Upper lobe of left lung (tissue), 6 donors: ENCODE measurements around the gene TTC9C. TPM values are rescaled to one million over a fixed set of nuclear protein-coding genes. Genes with fewer than 3 reads are reported as not detected.
"Not testable (repeated sequence)": the region's sequence is repeated elsewhere in the genome, so short reads cannot be mapped to it uniquely, and the experiment has no call there.

ENCODE experiments used
- ATAC-seq, 2 donors: fragments of 200-7000 bp; cut with Tn5 transposase; one replicate each; pipeline ENCODE4 v1.9.1; 2022; ENCODE audit warnings: mild to moderate bottlenecking in 2 of 2, moderate library complexity in 2 of 2; ENCODE audit not compliant: low FRiP score in 2 of 2
- DNase-seq, 2 donors: peaks; one replicate each; pipeline ENCODE4 v3.0.0-alpha.2; 2019 to 2020
- H3K27ac ChIP-seq, 4 donors: fragments of 200-600 bp; sonication (generic); one replicate each; pipeline ENCODE4 v1.5.1; 2016 to 2019
- H3K27me3 ChIP-seq, 4 donors: fragments of 200-600 bp; sonication (generic); one replicate each; pipeline ENCODE4 v1.5.1; 2017 to 2019
- H3K36me3 ChIP-seq, 4 donors: fragments of 200-600 bp; sonication (generic); one replicate each; pipeline ENCODE4 v1.5.1; 2016 to 2019
- H3K4me1 ChIP-seq, 4 donors: fragments of 200-600 bp; sonication (generic); one replicate each; pipeline ENCODE4 v1.5.1; 2018 to 2019
- H3K4me3 ChIP-seq, 4 donors: fragments of 200-600 bp; sonication (generic); one replicate each; pipeline ENCODE4 v1.5.1; 2017 to 2019; ENCODE audit warnings: mild to moderate bottlenecking in 2 of 4, moderate library complexity in 1 of 4
- H3K9me3 ChIP-seq, 4 donors: fragments of 200-600 bp; sonication (generic); one replicate each; pipeline ENCODE4 v1.5.1; 2018 to 2019
- CTCF ChIP-seq, 6 experiments: fragments of 450-650 bp in 4 of 6; fragments of 200-600 bp in 2 of 6; sonication (generic) in 2 of 6; IDR thresholded peaks; one replicate each; pipeline ENCODE4 v1.5.1; 2016 to 2019; ENCODE audit warnings: antibody characterized with exemption in 6 of 6
- EP300 ChIP-seq, 4 donors: sonication (generic); formaldehyde crosslinking; IDR thresholded peaks; one replicate each; pipeline ENCODE4 v1.5.1; 2017; ENCODE audit warnings: antibody characterized with exemption in 4 of 4, control low read depth in 2 of 4
- POLR2A ChIP-seq, 4 donors: fragments of 450-650 bp; IDR thresholded peaks; one replicate each; pipeline ENCODE4 v1.5.1; 2016 to 2017; ENCODE audit warnings: antibody characterized with exemption in 4 of 4, mild to moderate bottlenecking in 2 of 4
- POLR2AphosphoS5 ChIP-seq, 2 donors: sonication (generic); formaldehyde crosslinking; IDR thresholded peaks; one replicate each; pipeline ENCODE4 v1.5.1; 2017; ENCODE audit warnings: antibody characterized with exemption in 2 of 2
- WGBS, 2 donors: methylation state at CpG; one replicate each; pipeline ENCODE4 v1.1.5; 2017 to 2018; 5-methylcytosine and 5-hydroxymethylcytosine counted together
- total RNA-seq, 6 donors: library from RNA; depleted of rRNA in 4 of 6; stranded (reverse); fragments of >200 nt in 4 of 6; gene quantifications; one replicate each; pipeline versions ENCODE4 v1.1.0 to v1.2.1, GENCODE V29; 2016 to 2021
- donor health status: DM: no; HTN: no; CAD: no; lungs with moderate emphysema.
- donor health status: DM: no; HTN: yes; CAD: no; lungs with severe emphysema.

The TTC9C gene
- total RNA-seq, 6 donors from 2014 or later = 18.9 to 31.5 (median 28.6) TPM

GRCh38 chr11:62687508-62688396, 40.5 kb upstream of the TTC9C start:
- Histone ChIP-seq H3K9me3 (no peaks in the 10 kb centered on the region), H3K4me3 (peak overlapping the region in 3 of 4 donors; percentile 14 to 34 (median 22)), H3K36me3 (peaks cover 3 to 32% (median 28%) of the 10 kb centered on the region in 4 donors), H3K27me3 (peaks cover 0 to 10% (median 7%) of the 10 kb centered on the region in 4 donors), H3K4me1 (peaks cover 0 to 10% (median 4%) of the 10 kb centered on the region in 4 donors), H3K27ac (peak overlapping the region in 2 of 4 donors; percentile 3 to 17)
- ATAC-seq (peak in 1 of 2 donors; percentile 60), DNase-seq (peak in 1 of 2 donors; percentile 87)
- no peak for TF ChIP-seq CTCF (IDR thresholded peaks at IDR 0.05)
- TF ChIP-seq POLR2A (IDR thresholded peaks at IDR 0.05) = peak in 1 of 4 donors; percentile 11
- 44 to 74% methylated on average over 22 to 47 of the region's 74 CpGs for WGBS, 2 donors

GRCh38 chr11:62688491-62688890, 39.8 kb upstream of the TTC9C start:
- ATAC-seq (no peak), DNase-seq (no peak)
- no peaks in the 10 kb centered on the region for H3K9me3 ChIP-seq
- WGBS, 2 donors = 49 to 62% methylated on average over 1 of the region's 1 CpG
- H3K4me1 ChIP-seq = peaks cover 0 to 10% (median 4%) of the 10 kb centered on the region in 4 donors
- no peak for TF ChIP-seq POLR2AphosphoS5 (IDR thresholded peaks at IDR 0.05)
- no peak for TF ChIP-seq CTCF (IDR thresholded peaks at IDR 0.05)
- H3K4me3 ChIP-seq = peak overlapping the region in 2 of 4 donors; percentile 22 to 34
- H3K27me3 ChIP-seq = peaks cover 0 to 10% (median 7%) of the 10 kb centered on the region in 4 donors
- peaks cover 3 to 38% (median 32%) of the 10 kb centered on the region in 4 donors for H3K36me3 ChIP-seq
- no peak overlapping the region for H3K27ac ChIP-seq

GRCh38 chr11:62689421-62690183, 38.7 kb upstream of the TTC9C start, which contains the start of gene LRRN4CL:
Gene LRRN4CL (minus strand): TSS chr11:62689530. CDS start chr11:62688508, 1,022 bp downstream.
- no peak for DNase-seq
- Histone ChIP-seq H3K27ac (peak within 1 kb of the TSS in 1 of 4 donors; percentile 39), H3K36me3 (peaks cover 3 to 40% (median 32%) of the 10 kb centered on the region in 4 donors), H3K4me3 (peak within 1 kb of the TSS in 2 of 4 donors; percentile 22 to 34), H3K9me3 (no peaks in the 10 kb centered on the region), H3K4me1 (peaks cover 0 to 13% (median 4%) of the 10 kb centered on the region in 4 donors), H3K27me3 (peaks cover 0 to 10% (median 7%) of the 10 kb centered on the region in 4 donors)
- WGBS, 2 donors = 76 to 77% methylated on average over 11 of the region's 11 CpGs
- peak; percentile 35 to 94 for ATAC-seq
- TF ChIP-seq EP300 (IDR thresholded peaks at IDR 0.05) (no peak), POLR2A (IDR thresholded peaks at IDR 0.05) (no peak), POLR2AphosphoS5 (IDR thresholded peaks at IDR 0.05) (no peak), CTCF (IDR thresholded peaks at IDR 0.05) (no peak)

GRCh38 chr11:62693624-62694023, 34.7 kb upstream of the TTC9C start:
- not testable (repeated sequence) for H3K9me3 ChIP-seq, H3K27me3 ChIP-seq, H3K27ac ChIP-seq, ATAC-seq, H3K4me3 ChIP-seq, H3K4me1 ChIP-seq, DNase-seq
- H3K36me3 ChIP-seq = peaks cover 3 to 44% (median 32%) of the 10 kb centered on the region in 4 donors
- WGBS, 2 donors = 65 to 81% methylated on average over 4 of the region's 4 CpGs
